IPS DF 6.9 (cell line): ENCODE data around the gene COL25A1.

Experiments used
- DNase-seq: peaks from one replicate; pipeline ENCODE4 v3.0.0-alpha.2; 2013; ENCODE audit warnings: low read depth, low spot score
- H3K27ac ChIP-seq: one replicate; pipeline ENCODE4 v1.5.1; 2013; ENCODE audit warnings: low read length, control low read depth
- H3K27me3 ChIP-seq: 2 replicates; pipeline ENCODE4 v1.6.1; 2013; ENCODE audit warnings: mild to moderate bottlenecking, low read length; ENCODE audit not compliant: control insufficient read depth, insufficient read depth
- H3K36me3 ChIP-seq: 2 replicates; pipeline ENCODE4 v1.6.1; 2013; ENCODE audit warnings: low read length; ENCODE audit not compliant: control insufficient read depth, insufficient read depth
- H3K4me1 ChIP-seq: 2 replicates; pipeline ENCODE4 v1.6.1; 2013; ENCODE audit warnings: low read length; ENCODE audit not compliant: control insufficient read depth, insufficient read depth
- H3K4me3 ChIP-seq: 2 replicates; pipeline ENCODE4 v1.5.1; 2013; ENCODE audit warnings: mild to moderate bottlenecking, low read length
- H3K9me3 ChIP-seq: 2 replicates; pipeline ENCODE4 v1.6.1; 2013; ENCODE audit warnings: low read length, inconsistent platforms; ENCODE audit not compliant: control insufficient read depth, insufficient read depth
- WGBS: extraction: QIAGEN DNeasy Blood & Tissue Kit; methylation state at CpG from one replicate; pipeline ENCODE4 v1.1.7; 2013; ENCODE audit warnings: mixed read lengths, missing lambda C conversion rate; ENCODE audit not compliant: insufficient read length, insufficient coverage; 5-methylcytosine and 5-hydroxymethylcytosine counted together

COL25A1 gene

GRCh38 chr4:108861334-108861733, 441.1 kb downstream of the COL25A1 start:
- no peak for DNase-seq
- H3K27ac ChIP-seq = no peak overlapping the region
- H3K4me1 ChIP-seq = no peaks in the 10 kb centered on the region
- no peaks in the 10 kb centered on the region for H3K36me3 ChIP-seq
- no CpG with 5 or more reads among the region's 2 CpGs for WGBS
- H3K9me3 ChIP-seq = no peaks in the 10 kb centered on the region
- H3K27me3 ChIP-seq = no peaks in the 10 kb centered on the region
- H3K4me3 ChIP-seq = no peak overlapping the region

- DNase-seq = no peak
- WGBS = no CpG with 5 or more reads among the region's 1 CpG
- H3K9me3 ChIP-seq = no peaks in the 10 kb centered on the region
- no peak overlapping the region for H3K27ac ChIP-seq
- no peaks in the 10 kb centered on the region for H3K27me3 ChIP-seq
- H3K4me3 ChIP-seq = no peak overlapping the region
- H3K4me1 ChIP-seq = peaks cover 2% of the 10 kb centered on the region; the same call in 1 of the 2 replicates
- H3K36me3 ChIP-seq = no peaks in the 10 kb centered on the region
Observed at GRCh38 chr4:108854786-108855185, 447.7 kb downstream of the COL25A1 start.

GRCh38 chr4:108852691-108853090, 449.8 kb downstream of the COL25A1 start:
- no peaks in the 10 kb centered on the region for H3K36me3 ChIP-seq
- DNase-seq = no peak
- H3K9me3 ChIP-seq = no peaks in the 10 kb centered on the region
- H3K27ac ChIP-seq = no peak overlapping the region
- no peak overlapping the region for H3K4me3 ChIP-seq
- no CpG with 5 or more reads among the region's 1 CpG for WGBS
- H3K4me1 ChIP-seq = peaks cover 2% of the 10 kb centered on the region; the same call in 1 of the 2 replicates
- H3K27me3 ChIP-seq = no peaks in the 10 kb centered on the region

GRCh38 chr4:108851366-108851765, 451.1 kb downstream of the COL25A1 start:
- Histone ChIP-seq H3K4me3 (no peak overlapping the region), H3K27me3 (no peaks in the 10 kb centered on the region), H3K9me3 (no peaks in the 10 kb centered on the region), H3K27ac (no peak overlapping the region), H3K36me3 (no peaks in the 10 kb centered on the region), H3K4me1 (peaks cover 2% of the 10 kb centered on the region; the same call in 1 of the 2 replicates)
- DNase-seq = no peak
- no CpG with 5 or more reads among the region's 2 CpGs for WGBS

GRCh38 chr4:108850219-108850649, 452.2 kb downstream of the COL25A1 start:
- H3K27ac ChIP-seq = no peak overlapping the region

GRCh38 chr4:108849611-108850168, 452.8 kb downstream of the COL25A1 start:
- no peak overlapping the region for H3K4me3 ChIP-seq
- DNase-seq = no peak
- H3K9me3 ChIP-seq = no peaks in the 10 kb centered on the region
- H3K36me3 ChIP-seq = no peaks in the 10 kb centered on the region
- WGBS = no CpG with 5 or more reads among the region's 3 CpGs
- H3K4me1 ChIP-seq = peaks cover 2% of the 10 kb centered on the region; the same call in 1 of the 2 replicates
- H3K27ac ChIP-seq = no peak overlapping the region
- no peaks in the 10 kb centered on the region for H3K27me3 ChIP-seq

More at GRCh38 chr4:108850219-108850649, 452.2 kb downstream of the COL25A1 start:
- Histone ChIP-seq H3K27me3 (no peaks in the 10 kb centered on the region), H3K4me1 (peaks cover 2% of the 10 kb centered on the region; the same call in 1 of the 2 replicates), H3K36me3 (no peaks in the 10 kb centered on the region), H3K4me3 (no peak overlapping the region), H3K9me3 (no peaks in the 10 kb centered on the region)
- no peak for DNase-seq
- WGBS = no CpG with 5 or more reads among the region's 1 CpG

- no CpG with 5 or more reads among the region's 2 CpGs for WGBS
- H3K27ac ChIP-seq = no peak overlapping the region
- no peak overlapping the region for H3K4me3 ChIP-seq
Observed at GRCh38 chr4:108846568-108846967, 455.9 kb downstream of the COL25A1 start.

GRCh38 chr4:108840426-108840975, 462.0 kb downstream of the COL25A1 start:
- H3K4me1 ChIP-seq = no peaks in the 10 kb centered on the region
- no peak overlapping the region for H3K27ac ChIP-seq
- H3K9me3 ChIP-seq = no peaks in the 10 kb centered on the region
- no peak overlapping the region for H3K4me3 ChIP-seq
- H3K27me3 ChIP-seq = no peaks in the 10 kb centered on the region
- DNase-seq = no peak
- H3K36me3 ChIP-seq = no peaks in the 10 kb centered on the region

More at GRCh38 chr4:108846568-108846967, 455.9 kb downstream of the COL25A1 start:
- no peaks in the 10 kb centered on the region for H3K9me3 ChIP-seq
- peaks cover 2% of the 10 kb centered on the region; the same call in 1 of the 2 replicates for H3K4me1 ChIP-seq
- H3K27me3 ChIP-seq = no peaks in the 10 kb centered on the region
- no peak for DNase-seq
- no peaks in the 10 kb centered on the region for H3K36me3 ChIP-seq

GRCh38 chr4:108839333-108839732, 463.1 kb downstream of the COL25A1 start:
- no CpG with 5 or more reads among the region's 3 CpGs for WGBS
- Histone ChIP-seq H3K4me3 (no peak overlapping the region), H3K9me3 (no peaks in the 10 kb centered on the region), H3K36me3 (no peaks in the 10 kb centered on the region), H3K4me1 (no peaks in the 10 kb centered on the region), H3K27ac (no peak overlapping the region), H3K27me3 (no peaks in the 10 kb centered on the region)
- no peak for DNase-seq

GRCh38 chr4:108838451-108838850, 464.0 kb downstream of the COL25A1 start:
- H3K36me3 ChIP-seq = no peaks in the 10 kb centered on the region
- no peak for DNase-seq
- no peak overlapping the region for H3K4me3 ChIP-seq
- H3K9me3 ChIP-seq = no peaks in the 10 kb centered on the region
- H3K4me1 ChIP-seq = no peaks in the 10 kb centered on the region
- no CpG with 5 or more reads among the region's 4 CpGs for WGBS
- no peaks in the 10 kb centered on the region for H3K27me3 ChIP-seq
- H3K27ac ChIP-seq = no peak overlapping the region

- Histone ChIP-seq H3K36me3 (no peaks in the 10 kb centered on the region), H3K4me3 (no peak overlapping the region), H3K27me3 (no peaks in the 10 kb centered on the region), H3K4me1 (no peaks in the 10 kb centered on the region), H3K27ac (no peak overlapping the region), H3K9me3 (no peaks in the 10 kb centered on the region)
- no CpG with 5 or more reads among the region's 3 CpGs for WGBS
- DNase-seq = no peak
Observed at GRCh38 chr4:108834835-108835384, 467.5 kb downstream of the COL25A1 start.
